Measurements from ENCODE around the gene SAAL1.

GRCh38 chr11:18137186-18137800 is 31.4 kb upstream of the SAAL1 start:
- TF ChIP-seq EZH2 (IDR thresholded peaks at IDR 0.05; ENCODE audit: borderline replicate concordance, low read depth, low read length, severe bottlenecking), result no peak
- no peak for TF ChIP-seq CTCF (IDR thresholded peaks at IDR 0.05; ENCODE audit: borderline replicate concordance, extremely low read depth, low read length, poor library complexity, severe bottlenecking)

Measured in DND-41 (cell line).